Fibroblast of peridontal ligament (primary cell): ENCODE measurements around the gene HOXD13.

Source experiments
- DNase-seq: peaks from one replicate; pipeline ENCODE4 v3.0.0-alpha.2; 2010; ENCODE audit errors: extremely low read depth

The HOXD13 gene

GRCh38 chr2:176093145-176093897 lies 800 bp downstream of the HOXD13 start:
- DNase-seq = no peak

- DNase-seq = no peak
Observed at GRCh38 chr2:176093898-176094249, 1.4 kb downstream of the HOXD13 start.

- DNase-seq = no peak
Observed at GRCh38 chr2:176094349-176094748, 1.8 kb downstream of the HOXD13 start.

DNA sequence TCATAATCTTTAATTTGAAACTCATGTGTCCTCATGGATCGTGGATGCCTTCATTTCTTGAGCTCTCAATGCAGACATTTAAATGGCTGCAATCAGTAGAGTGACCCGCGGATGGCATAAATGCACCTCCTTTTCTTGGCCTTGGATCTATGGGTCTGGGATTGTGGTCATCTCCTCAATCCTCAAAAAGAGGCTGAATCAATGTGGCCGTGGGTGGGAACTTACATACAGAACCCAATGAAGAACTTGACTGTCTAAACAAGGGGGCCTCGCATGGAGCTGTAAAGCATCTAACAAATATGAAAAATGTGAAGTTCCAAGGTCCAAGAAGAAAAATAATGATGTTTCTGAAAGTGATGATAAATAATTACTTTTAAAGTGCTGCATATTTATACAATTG lies 2.9 kb downstream of the HOXD13 start:
- DNase-seq = no peak

DNA sequence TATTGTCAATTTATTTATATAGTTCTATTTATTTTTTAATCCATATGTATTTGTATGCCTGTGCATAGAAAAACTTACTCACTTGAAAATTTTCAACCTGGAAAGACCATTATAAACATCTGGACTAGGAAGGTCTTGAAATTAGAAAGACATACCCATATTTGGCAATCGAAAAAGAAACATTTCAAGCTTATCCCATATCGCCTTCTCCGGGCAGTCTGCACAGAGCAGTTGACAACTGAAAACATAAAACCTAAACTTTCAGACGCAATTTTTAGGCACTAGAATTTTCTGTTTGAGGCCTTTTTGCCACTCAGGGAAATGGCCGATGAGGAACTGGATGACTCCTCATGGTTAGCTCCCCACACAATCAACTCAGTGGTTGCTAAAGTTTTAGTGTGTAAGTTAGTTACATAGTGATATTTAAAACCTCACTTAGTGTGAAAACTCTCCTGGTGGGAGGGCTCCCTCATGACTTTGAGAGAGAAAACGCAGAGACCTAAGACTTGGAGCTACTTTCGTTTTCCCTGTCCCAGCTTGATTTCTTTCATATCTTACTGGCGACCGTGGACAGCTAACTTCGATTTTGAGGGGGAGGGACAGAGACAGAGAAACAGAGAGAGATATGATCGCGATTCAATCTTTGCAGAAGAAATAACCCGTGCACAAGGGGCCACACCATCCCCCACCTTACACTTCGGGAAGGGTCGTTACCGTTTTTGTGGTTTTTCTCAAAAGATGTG lies 3.9 kb downstream of the HOXD13 start:
- peak; percentile 18 for DNase-seq

GRCh38 chr2:176096986-176097819 lies 4.7 kb downstream of the HOXD13 start:
- DNase-seq = peak; percentile 64

- no peak for DNase-seq
Observed at GRCh38 chr2:176097820-176098365, 5.4 kb downstream of the HOXD13 start.

GRCh38 chr2:176098366-176099158 lies 6.0 kb downstream of the HOXD13 start:
- no peak for DNase-seq

- no peak for DNase-seq
Observed at GRCh38 chr2:176099159-176099727, 6.7 kb downstream of the HOXD13 start.

DNA sequence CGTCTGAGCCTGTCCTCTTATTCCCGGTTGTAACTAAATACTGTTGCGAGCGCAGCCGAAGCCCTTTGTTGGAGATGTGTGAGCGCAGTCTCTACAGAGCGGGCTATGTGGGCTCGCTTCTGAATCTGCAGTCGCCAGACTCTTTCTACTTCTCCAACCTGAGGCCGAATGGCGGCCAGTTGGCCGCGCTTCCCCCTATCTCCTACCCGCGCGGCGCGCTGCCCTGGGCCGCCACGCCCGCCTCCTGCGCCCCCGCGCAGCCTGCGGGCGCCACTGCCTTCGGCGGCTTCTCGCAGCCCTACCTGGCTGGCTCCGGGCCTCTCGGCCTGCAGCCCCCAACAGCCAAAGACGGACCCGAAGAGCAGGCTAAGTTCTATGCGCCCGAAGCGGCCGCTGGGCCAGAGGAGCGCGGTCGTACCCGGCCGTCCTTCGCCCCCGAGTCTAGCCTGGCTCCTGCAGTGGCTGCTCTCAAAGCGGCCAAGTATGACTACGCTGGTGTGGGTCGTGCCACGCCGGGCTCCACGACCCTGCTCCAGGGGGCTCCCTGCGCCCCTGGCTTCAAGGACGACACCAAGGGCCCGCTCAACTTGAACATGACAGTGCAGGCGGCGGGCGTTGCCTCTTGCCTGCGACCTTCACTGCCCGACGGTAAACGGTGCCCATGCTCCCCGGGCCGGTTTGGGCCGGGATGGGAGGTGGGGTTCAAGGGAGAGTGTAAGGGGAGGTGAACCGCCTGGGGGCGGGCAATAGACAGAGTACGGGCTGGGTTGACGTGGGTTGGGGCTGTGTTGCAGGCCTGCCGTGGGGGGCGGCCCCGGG lies 7.4 kb downstream of the HOXD13 start, which contains the start of gene HOXD12:
HOXD12 (plus strand) TSS at position 68 of the 819 bp plus-strand sequence; CDS start at position 75, 7 bp downstream.
- DNase-seq = no peak

GRCh38 chr2:176100547-176101140 lies 8.1 kb downstream of the HOXD13 start:
- no peak for DNase-seq

- no peak for DNase-seq
Observed at GRCh38 chr2:176101216-176101830, 8.8 kb downstream of the HOXD13 start.

GRCh38 chr2:176101842-176102241 lies 9.3 kb downstream of the HOXD13 start:
- DNase-seq = no peak

DNA sequence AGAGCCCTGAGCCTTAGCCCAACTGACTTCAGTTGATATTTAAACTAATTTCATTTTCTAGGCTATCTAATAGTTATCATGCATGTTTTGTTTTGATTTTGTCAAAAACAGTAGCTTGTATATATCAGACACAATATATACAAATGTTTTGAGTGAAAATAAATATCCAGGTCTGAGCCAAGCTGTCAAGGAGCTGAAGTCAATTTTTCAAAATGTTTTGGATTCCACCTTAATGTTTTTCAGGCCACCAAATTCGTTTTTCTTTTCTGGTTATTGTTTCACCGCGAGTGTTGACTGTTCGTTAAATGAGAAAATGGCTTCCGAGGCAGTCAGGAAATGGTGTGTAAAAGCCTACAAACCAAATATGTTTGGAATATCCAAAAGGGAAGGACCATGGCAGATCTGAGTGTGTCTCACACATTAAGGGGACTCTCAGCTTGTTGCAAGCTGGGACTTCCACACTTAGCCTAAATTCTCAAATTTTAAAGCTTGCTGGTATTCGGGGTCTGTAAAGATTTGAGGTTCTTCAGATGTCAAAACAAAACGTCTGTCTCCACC lies 9.9 kb downstream of the HOXD13 start:
- DNase-seq = no peak

- no peak for DNase-seq
Observed at GRCh38 chr2:176103194-176103593, 10.7 kb downstream of the HOXD13 start.

- DNase-seq = no peak
Observed at GRCh38 chr2:176103742-176104315, 11.3 kb downstream of the HOXD13 start.

- DNase-seq = no peak
Observed at GRCh38 chr2:176104316-176105077, 12.0 kb downstream of the HOXD13 start.
